Neutrophil (primary cell): ENCODE results near the gene KCNJ10.

Experiments
- H3K27ac ChIP-seq: fragments of 200-600 bp; sonication (generic); 2 replicates; pipeline ENCODE4 v1.5.1; 2016; ENCODE audit warnings: mild to moderate bottlenecking, moderate library complexity
- H3K27me3 ChIP-seq: fragments of 200-600 bp; sonication (generic); 2 replicates; pipeline ENCODE4 v1.6.0; 2016; ENCODE audit warnings: mild to moderate bottlenecking
- H3K36me3 ChIP-seq: fragments of 200-600 bp; sonication (generic); 2 replicates; pipeline ENCODE4 v1.5.1; 2017
- H3K4me1 ChIP-seq, 2 experiments: fragments of 200-600 bp in 1 of 2; sonication (generic) in 1 of 2; 1 replicate in 1 of 2; 2 replicates in 1 of 2; pipeline versions ENCODE4 v1.5.1 to v1.6.1; 2013 to 2016; ENCODE audit warnings: low read depth in 1 of 2, low read length in 1 of 2, mild to moderate bottlenecking in 1 of 2, moderate library complexity in 1 of 2; ENCODE audit not compliant: control insufficient read depth in 1 of 2, insufficient read depth in 1 of 2
- H3K4me3 ChIP-seq, 2 experiments: fragments of 200-600 bp in 1 of 2; sonication (generic) in 1 of 2; 1 replicate in 1 of 2; 2 replicates in 1 of 2; pipeline ENCODE4 v1.5.1; 2013 to 2016; ENCODE audit warnings: low read depth in 1 of 2, low read length in 1 of 2, mild to moderate bottlenecking in 1 of 2, moderate library complexity in 1 of 2
- H3K9me3 ChIP-seq: fragments of 200-600 bp; sonication (generic); 2 replicates; pipeline ENCODE4 v1.5.1; 2016
- CTCF ChIP-seq: fragments of 200-600 bp; sonication (generic); IDR thresholded peaks from 2 replicates; pipeline ENCODE4 v1.5.1; 2016; ENCODE audit warnings: antibody characterized with exemption

Gene KCNJ10

GRCh38 chr1:160101717-160102522, 32.0 kb upstream of the KCNJ10 start:
- Histone ChIP-seq H3K9me3 (no peaks in the 10 kb centered on the region), H3K27ac (no peak overlapping the region), H3K27me3 (peaks cover 67% of the 10 kb centered on the region), H3K4me3 (no peak overlapping the region), H3K4me1 (peaks cover 15 to 18% of the 10 kb centered on the region in 2 experiments), H3K36me3 (no peaks in the 10 kb centered on the region)
- no peak for TF ChIP-seq CTCF

GRCh38 chr1:160101037-160101716, 31.2 kb upstream of the KCNJ10 start:
- Histone ChIP-seq H3K4me3 (no peak overlapping the region), H3K27ac (no peak overlapping the region), H3K27me3 (peaks cover 61% of the 10 kb centered on the region), H3K4me1 (peaks cover 15 to 18% of the 10 kb centered on the region in 2 experiments), H3K9me3 (no peaks in the 10 kb centered on the region), H3K36me3 (no peaks in the 10 kb centered on the region)
- peak; percentile 64 for TF ChIP-seq CTCF

- H3K4me1 ChIP-seq = peaks cover 15 to 18% of the 10 kb centered on the region in 2 experiments
- no peaks in the 10 kb centered on the region for H3K36me3 ChIP-seq
- H3K9me3 ChIP-seq = no peaks in the 10 kb centered on the region
- peak overlapping the region; percentile 68 for H3K27ac ChIP-seq
- peaks cover 48% of the 10 kb centered on the region for H3K27me3 ChIP-seq
- H3K4me3 ChIP-seq = peak overlapping the region in 1 of 2 experiments; percentile 70
- TF ChIP-seq CTCF = no peak
Observed at GRCh38 chr1:160099716-160100375, 29.9 kb upstream of the KCNJ10 start.

- Histone ChIP-seq H3K4me1 (peaks cover 11 to 18% of the 10 kb centered on the region in 2 experiments), H3K27me3 (peaks cover 44% of the 10 kb centered on the region), H3K4me3 (peak overlapping the region; percentile 70 to 96), H3K27ac (peak overlapping the region; percentile 68), H3K9me3 (no peaks in the 10 kb centered on the region), H3K36me3 (no peaks in the 10 kb centered on the region)
- peak; percentile 12 for TF ChIP-seq CTCF
Observed at GRCh38 chr1:160098852-160099561, 29.0 kb upstream of the KCNJ10 start.
